NCI-H2029 treated with DMSO at 0.1 percent for 48 hours (cell line): ENCODE data around the gene NME2.
"Not testable (repeated sequence)": the region's sequence is repeated elsewhere in the genome, so short reads cannot be mapped to it uniquely, and the experiment has no call there.

ENCODE experiments used
- DNase-seq: peaks from one replicate; lab custom pipeline; 2025; lab: John Stamatoyannopoulos, UW

NME2 gene

DNA sequence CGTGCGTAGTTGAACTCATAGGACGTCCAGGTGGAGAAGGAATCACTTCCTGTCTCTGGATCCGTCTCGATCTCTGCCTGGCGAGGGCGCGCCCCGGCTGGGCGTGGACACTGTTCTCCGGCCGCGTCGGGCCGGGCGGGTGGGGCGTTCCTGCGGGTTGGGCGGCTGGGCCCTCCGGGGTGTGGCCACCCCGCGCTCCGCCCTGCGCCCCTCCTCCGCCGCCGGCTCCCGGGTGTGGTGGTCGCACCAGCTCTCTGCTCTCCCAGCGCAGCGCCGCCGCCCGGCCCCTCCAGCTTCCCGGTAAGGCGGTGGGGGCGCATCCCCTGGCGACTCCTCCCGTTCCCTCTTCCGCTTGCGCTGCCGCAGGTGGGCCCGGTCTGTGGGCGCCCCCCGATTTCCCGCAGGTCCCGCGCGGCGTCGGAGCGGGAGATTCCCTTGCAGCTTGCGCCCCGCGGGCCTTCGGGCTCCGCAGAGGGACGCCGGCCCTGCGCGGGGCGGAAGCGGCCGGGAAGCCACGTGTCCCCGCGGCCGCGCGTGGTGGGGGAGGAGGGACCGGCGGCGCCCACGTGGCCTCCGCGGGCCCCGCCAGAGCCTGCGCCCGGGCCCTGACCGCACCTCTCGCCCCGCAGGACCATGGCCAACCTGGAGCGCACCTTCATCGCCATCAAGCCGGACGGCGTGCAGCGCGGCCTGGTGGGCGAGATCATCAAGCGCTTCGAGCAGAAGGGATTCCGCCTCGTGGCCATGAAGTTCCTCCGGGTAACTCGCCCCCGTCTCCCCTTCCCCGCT is at the start of gene NME2:
Gene NME2 (plus strand): TSS at position 214 of the 789 bp plus-strand sequence. CDS start 420 bp downstream, at position 634.
- DNase-seq, result no peak

DNA sequence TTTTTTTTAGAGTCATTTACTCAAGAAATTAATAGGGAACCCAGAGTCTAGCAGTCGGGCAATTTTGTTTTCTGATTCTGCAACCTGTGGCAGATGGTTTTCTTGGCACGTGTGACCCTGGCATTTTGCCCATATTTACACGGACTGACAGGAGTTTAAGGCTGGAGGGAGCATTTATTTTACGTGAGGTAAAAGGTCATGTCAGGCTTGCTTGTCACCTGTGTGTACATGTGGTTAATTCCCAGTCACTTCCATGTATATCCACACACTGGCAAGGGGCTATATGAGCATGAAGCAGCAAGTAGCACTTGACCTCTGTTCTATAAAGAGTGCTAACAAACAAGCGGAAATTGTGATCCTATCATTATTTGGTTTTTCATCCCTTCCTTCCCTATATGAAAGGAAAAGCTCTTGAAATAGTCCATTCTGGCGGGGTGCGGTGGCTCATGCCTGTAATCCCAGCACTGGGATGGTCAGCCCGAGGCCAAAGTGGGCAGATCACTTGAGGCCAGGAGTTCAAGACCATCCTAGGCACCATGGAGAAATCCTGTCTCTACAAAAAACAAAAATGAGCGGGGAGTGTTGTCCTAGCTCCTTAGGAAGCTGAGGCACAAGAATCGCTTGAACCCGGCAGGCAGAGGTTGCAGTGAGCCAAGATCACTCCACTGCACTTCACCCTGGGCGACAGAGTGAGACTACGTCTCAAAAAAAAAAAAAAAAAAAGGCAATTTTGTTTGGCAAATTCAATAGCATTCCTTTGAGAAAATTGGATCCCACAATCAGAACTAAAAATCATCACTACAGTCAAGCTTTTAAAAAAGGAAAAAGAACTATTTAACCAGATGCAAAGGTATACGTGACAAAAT is 47.6 kb upstream of the NME2 start:
- DNase-seq, result peak; percentile 85

DNA sequence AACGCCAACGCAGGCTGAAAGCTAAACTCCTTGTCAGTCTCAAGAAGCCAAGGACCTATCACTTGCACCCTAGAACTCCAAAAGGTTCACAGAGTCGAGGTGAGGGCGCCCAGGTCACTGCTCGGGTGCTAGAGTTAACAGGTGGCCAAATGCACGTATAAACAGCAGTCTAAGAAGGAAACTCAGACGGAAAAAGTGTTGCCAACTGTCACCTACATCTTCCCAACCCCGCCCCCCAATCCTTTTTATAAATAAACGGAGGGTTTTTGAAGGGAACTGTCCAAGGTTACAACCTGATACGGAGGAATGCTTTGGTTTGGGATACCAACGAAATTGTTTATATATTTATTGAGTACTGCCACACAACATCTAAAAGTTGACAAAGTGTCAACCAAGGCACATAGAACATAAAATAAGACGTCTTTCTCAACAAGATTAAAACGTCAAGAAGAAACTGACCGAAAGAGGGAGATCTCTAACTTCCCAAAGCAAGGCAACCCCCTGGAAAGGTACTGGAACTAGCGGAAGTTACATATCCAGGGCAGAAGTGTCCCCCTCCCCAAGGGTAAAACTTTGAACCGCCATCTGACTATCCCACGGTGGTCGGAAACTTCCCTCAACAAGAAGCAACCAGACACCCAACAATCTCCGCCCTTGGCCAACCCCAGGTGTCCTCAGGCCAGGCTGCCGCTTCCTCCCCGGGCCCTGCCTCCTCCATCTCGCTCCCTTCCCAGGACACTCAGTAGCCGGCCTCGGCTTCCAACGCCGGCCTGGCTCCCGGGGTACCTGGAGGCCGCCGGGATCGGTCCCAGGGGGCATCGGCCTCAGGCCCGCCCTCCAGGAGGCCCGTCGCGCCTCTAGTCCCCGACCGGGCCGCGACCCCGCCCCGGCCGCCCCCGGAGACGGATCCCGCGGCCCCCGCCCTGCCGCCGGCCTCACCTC is 46.5 kb upstream of the NME2 start:
- no peak for DNase-seq

DNA sequence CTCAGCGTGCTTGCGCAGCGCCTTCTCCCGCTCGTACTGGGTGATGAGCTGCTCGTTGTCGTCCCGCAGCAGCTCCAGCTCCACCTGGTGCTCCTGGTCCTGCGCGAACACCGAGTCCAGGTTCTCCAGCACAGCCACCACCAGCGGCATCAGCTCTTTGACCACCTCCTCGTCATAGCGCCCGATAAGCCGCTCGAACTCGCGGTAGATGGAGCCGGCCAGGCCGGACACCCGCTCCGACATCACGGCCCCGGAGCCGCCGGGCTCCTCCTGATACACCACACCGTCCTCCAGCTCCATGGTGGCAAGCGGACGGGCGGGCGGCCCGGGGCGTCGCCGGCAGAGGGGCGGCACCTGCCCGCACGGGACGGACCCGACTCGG is 45.9 kb upstream of the NME2 start:
- DNase-seq, result no peak

DNA sequence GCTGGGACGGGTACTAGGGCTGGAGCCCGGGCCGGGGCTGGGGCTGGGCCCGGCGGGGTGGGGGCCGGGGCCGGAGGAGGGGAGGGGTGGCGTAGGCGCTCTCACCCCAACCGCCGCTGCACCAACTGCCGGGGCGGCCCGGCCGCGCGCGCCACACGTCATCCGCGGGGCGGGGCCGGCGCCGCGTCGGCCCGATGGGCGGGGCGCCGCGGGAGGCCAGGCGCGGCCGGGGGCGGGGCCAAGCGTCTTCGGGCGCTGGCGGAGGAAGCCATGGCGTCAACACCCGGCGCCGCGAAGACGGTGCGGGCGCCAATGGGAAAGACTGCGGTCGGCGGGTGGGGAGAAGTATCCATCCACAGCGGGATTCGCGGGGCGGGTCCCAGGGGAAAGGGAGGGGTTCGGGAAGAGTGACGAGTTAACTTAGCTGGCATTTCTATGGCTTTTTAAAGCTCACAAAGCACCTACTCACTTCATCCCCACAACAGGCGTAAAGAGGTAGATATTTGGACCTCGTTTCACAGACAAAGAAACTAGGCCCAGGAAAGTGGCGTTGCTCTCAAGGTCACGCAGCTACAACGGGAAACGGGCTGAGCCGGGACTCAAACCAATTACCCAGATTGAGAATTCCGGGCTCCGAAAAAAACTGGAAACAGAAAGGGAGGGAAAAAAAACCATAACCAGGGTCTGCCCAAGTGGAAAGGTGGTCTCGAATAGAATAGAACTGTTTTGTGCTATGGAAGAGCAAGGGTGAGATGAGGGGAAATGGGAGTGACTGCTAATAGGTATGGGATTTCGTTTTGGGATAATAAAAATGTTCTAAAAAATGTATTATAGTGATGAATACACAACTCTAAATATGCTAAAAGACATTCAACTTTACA is 45.2 kb upstream of the NME2 start, which contains the start of gene SPAG9:
Gene SPAG9 (minus strand): TSS at position 130 of the 881 bp plus-strand sequence. CDS start 212 bp downstream, outside the sequence.
- peak; percentile 78 for DNase-seq

DNA sequence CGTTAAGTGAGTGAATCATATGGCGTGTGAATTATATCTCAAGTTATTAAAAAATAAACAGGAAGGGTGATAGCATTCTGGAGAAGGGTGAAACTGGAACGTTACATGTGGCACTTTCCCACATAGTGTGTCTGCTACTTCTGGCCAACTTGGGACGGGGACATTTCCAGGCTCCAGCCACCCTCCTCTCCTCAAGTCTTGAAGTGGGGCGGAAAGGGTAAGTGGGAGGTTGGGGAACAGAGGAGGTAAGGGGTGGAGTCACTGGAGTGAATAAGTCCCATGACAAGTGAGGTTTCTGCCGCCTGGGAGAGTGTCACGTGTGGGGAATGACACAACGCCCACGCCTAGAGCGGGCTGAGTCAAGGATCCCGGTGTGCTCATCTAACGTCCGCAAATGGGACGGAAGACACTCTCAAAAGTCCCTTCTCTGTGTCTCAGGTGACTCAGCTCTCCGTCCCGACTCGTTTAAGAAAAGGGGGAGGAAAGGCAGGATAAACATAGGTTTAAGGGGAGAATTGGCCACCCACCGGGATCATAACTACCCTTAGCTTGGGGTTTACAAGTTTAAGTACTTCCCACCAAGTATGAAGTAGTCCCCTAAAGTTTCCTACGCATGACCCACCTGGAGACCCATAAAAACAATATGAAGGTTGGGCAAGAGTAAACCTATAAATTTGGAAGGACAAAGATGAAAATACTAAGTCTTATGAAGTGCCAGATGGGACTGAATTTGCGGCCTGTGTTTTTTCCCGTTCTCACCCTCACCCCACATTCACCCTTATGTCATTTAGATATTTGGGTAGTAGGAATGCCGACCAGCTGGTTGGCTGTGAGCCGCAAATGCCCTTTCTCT is 44.4 kb upstream of the NME2 start:
- DNase-seq, result peak; percentile 24

DNA sequence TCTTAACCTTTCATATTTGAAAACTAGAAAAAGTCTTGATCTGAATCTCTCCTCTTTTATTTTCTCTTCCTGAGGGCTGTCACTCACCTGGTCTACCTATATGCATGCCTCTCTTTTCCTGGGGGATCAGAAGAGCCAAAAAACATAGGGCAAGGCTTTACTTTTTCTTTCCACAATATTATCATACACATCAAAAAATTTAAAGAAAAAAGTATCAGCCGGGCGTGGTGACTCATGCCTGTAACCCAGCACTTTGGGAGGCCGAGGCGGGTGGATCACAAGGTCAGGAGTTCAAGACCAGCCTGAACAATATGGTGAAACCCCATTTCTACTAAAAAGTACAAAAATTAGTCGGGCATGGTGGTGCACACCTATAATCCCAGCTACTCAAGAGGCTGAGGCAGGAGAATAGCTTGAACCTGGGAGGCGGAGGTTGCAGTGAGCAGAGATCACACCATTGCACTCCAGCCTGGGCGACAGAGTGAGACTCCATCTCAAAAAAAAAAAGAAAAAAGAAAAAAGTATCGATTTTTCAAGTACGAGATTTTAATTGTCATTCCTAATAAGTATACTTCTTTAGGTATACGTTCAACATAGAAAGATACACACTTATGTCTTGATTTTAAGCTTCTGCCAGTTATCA is 43.6 kb upstream of the NME2 start:
- not testable (repeated sequence) for DNase-seq

DNA sequence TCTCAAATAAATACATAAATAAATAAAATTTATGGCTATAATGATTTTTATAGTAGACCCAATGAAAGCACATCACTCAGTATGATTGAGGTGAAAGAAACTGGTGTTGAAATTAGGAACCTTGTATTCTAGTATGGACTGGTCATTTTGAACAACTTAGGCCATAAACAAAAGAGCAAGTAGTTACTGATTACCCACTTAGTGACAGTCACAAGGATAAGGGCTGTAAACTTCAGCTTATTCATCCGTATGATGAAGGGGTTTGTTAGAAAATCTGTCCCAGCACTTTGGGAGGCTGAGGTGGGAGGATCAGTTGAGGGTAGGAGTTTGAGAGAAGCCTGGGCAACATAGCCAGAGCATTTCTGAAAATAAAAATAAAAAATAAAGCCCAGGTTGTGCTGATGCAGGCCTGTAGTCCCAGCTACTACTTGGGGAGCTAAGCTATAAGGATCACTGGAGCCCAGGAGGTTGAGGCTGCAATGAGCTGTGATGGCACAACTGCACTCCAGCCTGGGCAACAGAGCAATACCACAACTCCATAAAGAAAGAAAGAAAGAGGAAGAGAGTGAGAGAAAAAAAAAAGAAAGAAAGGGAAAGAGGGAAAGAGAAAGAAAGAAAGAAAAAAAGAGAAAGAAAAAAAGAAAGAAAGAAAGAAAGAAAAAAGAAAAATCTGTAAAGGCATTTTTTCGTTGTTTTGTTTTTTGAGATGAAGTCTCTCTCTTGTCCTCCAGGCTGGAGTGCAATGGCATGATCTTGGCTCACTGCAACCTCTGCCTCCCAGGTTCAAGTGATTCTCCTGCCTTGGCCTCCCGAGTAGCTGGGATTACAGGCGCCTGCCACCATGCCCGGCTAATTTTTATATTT is 41.3 kb upstream of the NME2 start:
- DNase-seq, result no peak

DNA sequence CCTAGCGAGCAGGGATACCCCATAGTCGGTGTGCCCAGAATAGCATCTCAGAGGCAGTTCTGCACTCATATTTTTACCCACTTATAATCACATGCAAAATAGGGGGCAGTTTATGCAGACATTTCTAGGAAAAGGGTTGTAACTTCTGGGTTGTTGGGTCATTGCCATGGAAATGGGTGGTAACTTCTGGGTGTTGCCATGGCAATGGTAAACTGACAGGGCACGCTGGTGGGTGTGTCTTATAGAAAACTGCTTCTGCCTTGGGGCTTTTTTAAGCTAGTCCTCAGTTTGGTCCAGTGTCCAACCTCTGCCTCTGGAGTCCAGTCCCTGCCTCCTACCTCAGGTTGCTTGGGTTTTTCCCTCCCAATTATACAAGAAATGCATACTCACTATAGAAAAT is 38.1 kb upstream of the NME2 start:
- DNase-seq, result no peak

DNA sequence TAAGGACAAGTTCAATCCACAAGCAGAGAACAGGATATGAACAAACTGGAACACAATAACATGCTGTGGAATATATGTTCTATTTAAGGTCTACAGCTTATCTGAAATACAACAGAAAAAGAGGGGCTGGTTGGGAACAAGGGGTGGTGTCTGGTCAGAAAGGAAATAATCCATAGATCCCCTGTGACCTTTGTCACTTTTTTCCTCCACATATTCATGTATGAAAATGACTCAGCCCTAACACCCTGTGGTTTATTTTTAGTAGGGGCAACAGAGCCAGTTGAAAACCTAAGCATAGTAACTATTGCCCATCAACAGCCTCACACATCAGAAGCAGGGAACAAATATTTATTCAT is 33.3 kb upstream of the NME2 start:
- no peak for DNase-seq

DNA sequence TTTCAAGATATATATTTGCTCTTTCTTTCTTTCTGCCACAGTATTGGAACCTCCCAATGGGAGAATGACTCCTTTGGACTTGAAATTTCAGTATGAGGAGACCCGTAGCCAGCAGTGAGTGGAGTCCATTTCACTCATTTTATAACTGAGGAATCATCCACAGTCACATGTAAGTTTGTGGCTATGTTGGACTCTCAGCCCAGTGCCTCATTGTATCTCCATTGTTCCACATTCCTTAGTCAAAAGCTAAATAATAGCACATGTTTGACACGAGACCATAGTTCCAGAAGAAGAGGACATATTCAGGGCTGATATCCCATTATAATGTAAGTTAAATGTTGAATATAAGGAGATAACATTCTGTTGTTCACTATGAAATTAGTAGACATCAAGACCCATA is 32.8 kb upstream of the NME2 start:
- DNase-seq, result no peak

DNA sequence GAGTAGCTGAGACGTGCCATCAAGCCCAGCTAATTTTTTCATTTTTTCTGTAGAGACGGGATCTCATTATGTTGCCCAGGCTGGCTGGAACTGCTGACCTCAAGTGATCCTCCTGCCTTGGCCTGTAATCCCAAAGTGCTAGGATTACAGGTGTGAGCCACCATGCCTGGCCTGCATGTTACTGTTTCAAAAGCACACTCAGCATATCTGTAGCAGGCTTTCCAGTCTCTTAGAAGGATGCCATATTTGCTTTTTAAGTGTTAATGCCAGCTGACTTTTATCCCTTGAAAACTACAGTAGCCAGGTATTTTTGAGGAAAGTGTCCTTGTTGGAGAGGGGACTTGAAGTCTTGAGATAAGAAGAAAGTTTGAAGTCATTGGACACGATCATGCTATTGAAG is 30.3 kb upstream of the NME2 start:
- no peak for DNase-seq

DNA sequence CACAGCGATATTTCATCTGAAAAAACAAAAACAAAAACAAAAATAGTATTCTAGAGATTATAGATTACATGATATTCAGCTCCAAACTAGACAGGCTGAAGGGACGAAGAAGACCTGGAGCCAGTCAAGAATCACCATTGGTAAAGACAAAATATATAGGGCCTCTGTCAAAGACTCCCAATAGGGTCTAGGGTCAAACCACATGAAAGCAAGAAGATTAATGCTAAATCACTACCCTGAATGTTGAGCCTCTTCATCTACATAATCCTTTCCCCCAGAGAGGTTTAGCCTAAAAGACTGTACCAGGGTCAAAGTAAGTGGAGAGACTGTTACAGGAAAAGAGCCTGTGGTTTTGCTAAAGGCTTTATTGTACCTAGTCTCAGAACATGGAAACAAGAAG is 23.6 kb upstream of the NME2 start:
- no peak for DNase-seq

DNA sequence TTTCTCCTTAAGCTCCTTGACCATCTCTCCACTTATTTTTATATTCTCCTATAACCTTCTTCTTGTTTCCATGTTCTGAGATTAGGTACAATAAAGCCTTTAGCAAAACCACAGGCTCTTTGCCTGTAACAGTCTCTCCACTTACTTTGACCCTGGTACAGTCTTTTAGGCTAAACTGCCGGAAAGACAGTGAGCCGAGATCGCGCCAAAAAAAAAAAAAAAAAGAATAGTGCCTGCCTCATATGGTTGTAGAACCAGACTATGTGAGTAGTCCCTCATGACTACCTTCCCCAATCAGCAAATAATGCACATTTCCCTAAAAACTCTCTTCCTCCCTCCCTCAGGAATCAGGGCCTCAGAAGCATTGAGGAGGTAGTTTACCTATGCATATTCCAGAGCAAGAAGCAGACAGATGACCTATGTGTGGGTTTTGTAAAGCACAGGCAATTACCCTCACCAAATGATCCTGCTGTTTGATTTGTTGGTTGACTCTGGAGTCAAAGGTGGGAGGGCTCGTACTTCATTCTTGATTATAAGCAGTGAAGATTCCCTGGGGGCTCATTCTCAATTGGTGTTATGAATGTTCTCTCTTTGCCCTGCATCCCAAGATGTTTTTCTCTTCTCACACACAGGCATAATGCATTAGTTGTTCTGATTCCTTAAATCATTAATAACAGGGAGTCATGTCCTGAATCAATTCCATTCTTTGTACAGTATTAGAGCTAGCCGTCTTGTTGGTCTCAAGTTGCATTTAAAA is 21.8 kb upstream of the NME2 start:
- no peak for DNase-seq

DNA sequence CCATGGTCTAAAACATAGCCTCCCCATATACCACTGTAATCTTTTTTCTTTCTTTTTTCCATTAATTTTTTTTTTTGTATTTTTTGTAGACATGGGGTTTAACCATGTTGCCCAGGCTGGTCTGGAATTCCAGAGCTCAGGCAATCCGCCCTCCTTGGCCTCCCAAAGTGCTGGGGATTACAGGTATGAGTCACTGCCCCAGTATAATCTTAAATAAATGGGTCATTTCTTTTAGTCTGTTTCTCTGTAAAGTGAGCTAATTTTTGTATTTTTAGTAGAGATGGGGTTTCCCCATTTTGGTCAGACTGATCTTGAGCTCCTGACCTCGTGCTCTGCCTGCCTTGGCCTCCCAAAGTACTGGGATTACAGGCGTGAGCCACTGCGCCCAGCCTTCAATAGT is 18.6 kb upstream of the NME2 start:
- no peak for DNase-seq

DNA sequence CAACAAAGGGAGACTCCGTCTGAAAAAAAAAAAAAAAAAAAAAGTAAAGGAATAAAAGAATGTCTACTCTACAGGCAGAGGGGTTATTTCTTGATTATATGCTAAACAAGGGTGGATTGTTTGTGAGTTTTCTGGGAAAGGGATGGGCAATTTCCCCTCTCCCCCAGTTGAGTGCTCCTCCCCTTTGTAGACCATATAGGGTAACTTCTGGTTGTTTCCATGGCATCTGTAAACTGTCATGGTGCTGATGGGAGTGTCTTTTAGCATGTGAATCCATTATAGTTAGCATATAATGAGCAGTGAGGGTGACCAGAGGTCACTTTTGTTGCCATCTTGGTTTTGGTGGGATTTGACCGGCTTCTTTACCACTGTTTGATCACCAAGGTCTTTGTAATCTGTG is 17.0 kb upstream of the NME2 start:
- no peak for DNase-seq

DNA sequence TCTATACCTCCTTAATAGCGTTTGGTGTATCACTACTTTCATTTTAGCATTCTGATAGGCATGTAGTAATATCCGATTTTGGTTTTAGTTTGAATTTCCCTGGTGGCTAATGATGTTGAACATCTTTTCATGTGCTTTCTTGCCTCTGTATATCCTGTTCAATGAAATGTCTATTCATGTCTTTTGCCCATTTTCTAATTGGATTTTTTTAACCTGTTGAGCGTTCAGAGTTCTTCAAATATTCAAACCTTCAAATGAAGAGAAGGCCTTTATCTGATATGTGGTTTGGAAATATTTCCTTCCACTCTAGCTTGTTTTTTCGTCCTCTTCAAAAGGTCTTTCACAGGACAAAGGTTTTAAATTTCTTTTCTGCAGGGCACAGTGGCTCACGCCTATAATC is 15.3 kb upstream of the NME2 start:
- DNase-seq, result no peak

DNA sequence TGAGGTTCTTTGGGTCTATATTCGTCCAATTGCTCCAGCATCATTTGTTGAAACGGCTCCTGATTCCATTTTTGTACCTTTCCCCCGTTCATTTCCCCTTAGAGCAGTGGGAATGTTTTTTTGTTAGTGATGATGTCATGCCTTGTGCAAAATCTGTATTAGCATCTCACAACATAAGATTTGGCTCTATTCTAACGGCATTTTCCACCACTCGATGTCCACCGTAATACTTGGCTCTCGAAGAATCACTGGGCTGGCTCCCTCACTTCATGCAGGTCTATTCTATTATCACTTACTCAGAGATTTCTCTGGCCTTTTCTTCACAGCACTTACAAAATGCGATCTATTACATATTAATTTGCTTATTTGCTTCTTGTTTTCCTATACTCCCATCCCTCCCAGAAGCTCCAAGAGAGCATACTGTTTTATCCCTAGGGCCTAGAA is 13.4 kb upstream of the NME2 start:
- DNase-seq, result no peak
